HEK293 (cell line): Measurements from ENCODE around the gene COX6A2.

ENCODE experiments used
- CTCF ChIA-PET: fragments of 350-600 bp; formaldehyde crosslinking; extraction: SDS; loops from one replicate; lab custom pipeline; 2021; ENCODE audit warnings: antibody characterized with exemption; lab: Yijun Ruan, JAX
- POLR2A ChIA-PET: fragments of 300-600 bp; formaldehyde crosslinking; extraction: SDS; loops from one replicate; lab custom pipeline; 2020; ENCODE audit warnings: antibody characterized with exemption, inconsistent platforms; lab: Yijun Ruan, JAX
- H3K27ac ChIP-seq: fragments of 200-500 bp; sonication (Bioruptor generic); 2 replicates; pipeline ENCODE4 v1.5.1; 2014; ENCODE audit warnings: low read depth, low read length, control low read depth, inconsistent platforms; ENCODE audit errors: extremely low read depth
- H3K36me3 ChIP-seq, 2 experiments: fragments of 200-500 bp in 1 of 2; sonication (Bioruptor generic) in 1 of 2; 1 replicate in 1 of 2; 2 replicates in 1 of 2; pipeline ENCODE4 v1.5.1; 2014 to 2017; ENCODE audit warnings: inconsistent platforms in 2 of 2, low read length in 2 of 2; ENCODE audit not compliant: control insufficient read depth in 2 of 2, insufficient read depth in 1 of 2
- H3K4me1 ChIP-seq: fragments of 200-500 bp; sonication (Bioruptor generic); 2 replicates; pipeline ENCODE4 v1.5.1; 2014; ENCODE audit warnings: mild to moderate bottlenecking, low read length, inconsistent platforms; ENCODE audit not compliant: control insufficient read depth, insufficient read depth
- H3K4me3 ChIP-seq: 2 replicates; pipeline ENCODE4 v1.5.1; 2011; ENCODE audit warnings: low read depth, mild to moderate bottlenecking, control low read depth, low read length, moderate library complexity
- H3K9me3 ChIP-seq: fragments of 200-500 bp; sonication (Bioruptor generic); 2 replicates; pipeline ENCODE4 v1.5.1; 2014; ENCODE audit warnings: low read depth, low read length, inconsistent platforms; ENCODE audit not compliant: control insufficient read depth, insufficient read depth
- HOXD13 ChIP-seq: sonication (generic); formaldehyde crosslinking; IDR thresholded peaks from 2 replicates; pipeline ENCODE4 v1.8.0; 2022; ENCODE audit warnings: missing genetic modification reagents, borderline replicate concordance
- OSR2 ChIP-seq: fragments of 450-650 bp; formaldehyde crosslinking; IDR thresholded peaks from 2 replicates; pipeline ENCODE4 v1.5.1; 2016; ENCODE audit warnings: missing biosample characterization, missing genetic modification characterization
- PRDM1 ChIP-seq: fragments of 450-650 bp; formaldehyde crosslinking; IDR thresholded peaks from 2 replicates; pipeline ENCODE4; 2016; ENCODE audit warnings: missing biosample characterization, missing genetic modification characterization
- SETDB1 ChIP-seq: IDR thresholded peaks from one replicate; pipeline ENCODE4 v1.6.1; 2017; ENCODE audit warnings: mild to moderate bottlenecking, low read length, moderate library complexity, mixed read lengths; ENCODE audit not compliant: insufficient read length
- YY1 ChIP-seq: fragments of 450-650 bp; formaldehyde crosslinking; IDR thresholded peaks from 2 replicates; pipeline ENCODE4 v1.5.1; 2018; ENCODE audit warnings: missing biosample characterization, missing genetic modification characterization
- ZBTB21 ChIP-seq: fragments of 450-650 bp; formaldehyde crosslinking; IDR thresholded peaks from 2 replicates; pipeline ENCODE4 v1.5.1; 2017; ENCODE audit warnings: missing biosample characterization, missing genetic modification characterization
- ZFHX2 ChIP-seq: fragments of 450-650 bp; formaldehyde crosslinking; conservative IDR thresholded peaks from 2 replicates; pipeline ENCODE4 v1.5.1; 2016; ENCODE audit warnings: missing biosample characterization, missing genetic modification characterization
- ZFP3 ChIP-seq: fragments of 450-650 bp; formaldehyde crosslinking; IDR thresholded peaks from 2 replicates; pipeline ENCODE4 v1.5.1; 2016; ENCODE audit warnings: low read depth, missing biosample characterization, missing genetic modification characterization
- ZFP69B ChIP-seq: fragments of 450-650 bp; formaldehyde crosslinking; IDR thresholded peaks from 2 replicates; pipeline ENCODE4 v1.5.1; 2016; ENCODE audit warnings: missing biosample characterization, missing genetic modification characterization
- ZNF133 ChIP-seq: fragments of 450-650 bp; formaldehyde crosslinking; IDR thresholded peaks from 2 replicates; pipeline ENCODE4 v1.5.1; 2016; ENCODE audit warnings: missing biosample characterization, missing genetic modification characterization
- ZNF221 ChIP-seq: fragments of 450-650 bp; formaldehyde crosslinking; IDR thresholded peaks from 2 replicates; pipeline ENCODE4 v1.5.1; 2017; ENCODE audit warnings: missing biosample characterization, missing genetic modification characterization, borderline replicate concordance
- ZNF24 ChIP-seq: fragments of 450-650 bp; formaldehyde crosslinking; IDR thresholded peaks from 2 replicates; pipeline ENCODE4 v1.5.1; 2016; ENCODE audit warnings: missing biosample characterization, missing genetic modification characterization
- ZNF350 ChIP-seq: fragments of 450-650 bp; formaldehyde crosslinking; IDR thresholded peaks from 2 replicates; pipeline ENCODE4 v1.5.0; 2017; ENCODE audit warnings: missing biosample characterization, mild to moderate bottlenecking, missing genetic modification characterization
- ZNF354C ChIP-seq: fragments of 450-650 bp; formaldehyde crosslinking; IDR thresholded peaks from 2 replicates; pipeline ENCODE4 v1.5.1; 2016; ENCODE audit warnings: missing biosample characterization, missing genetic modification characterization, low read depth, borderline replicate concordance
- ZNF433 ChIP-seq: fragments of 450-650 bp; formaldehyde crosslinking; IDR thresholded peaks from 2 replicates; pipeline ENCODE4 v1.5.1; 2016; ENCODE audit warnings: missing biosample characterization, missing genetic modification characterization, low read depth
- ZNF510 ChIP-seq: fragments of 450-650 bp; formaldehyde crosslinking; IDR thresholded peaks from 2 replicates; pipeline ENCODE4 v1.5.1; 2018; ENCODE audit warnings: mild to moderate bottlenecking, missing genetic modification characterization, missing biosample characterization; ENCODE audit not compliant: insufficient replicate concordance
- ZNF561 ChIP-seq: fragments of 450-650 bp; IDR thresholded peaks from 2 replicates; pipeline ENCODE4 v1.5.1; 2018; ENCODE audit warnings: missing biosample characterization, missing genetic modification characterization, borderline replicate concordance
- ZNF600 ChIP-seq: fragments of 450-650 bp; formaldehyde crosslinking; IDR thresholded peaks from 2 replicates; pipeline ENCODE4 v1.5.1; 2016; ENCODE audit warnings: missing biosample characterization, missing genetic modification characterization
- ZNF621 ChIP-seq: fragments of 450-650 bp; formaldehyde crosslinking; IDR thresholded peaks from 2 replicates; pipeline ENCODE4 v1.5.1; 2017; ENCODE audit warnings: missing biosample characterization, missing genetic modification characterization
- ZNF660 ChIP-seq: fragments of 450-650 bp; IDR thresholded peaks from 2 replicates; pipeline ENCODE4 v1.5.1; 2018; ENCODE audit warnings: missing biosample characterization, mild to moderate bottlenecking, missing genetic modification characterization
- ZNF785 ChIP-seq: fragments of 450-650 bp; formaldehyde crosslinking; IDR thresholded peaks from 2 replicates; pipeline ENCODE4 v1.5.1; 2016; ENCODE audit warnings: missing biosample characterization, missing genetic modification characterization
- ZNF843 ChIP-seq: fragments of 450-650 bp; formaldehyde crosslinking; IDR thresholded peaks from 2 replicates; pipeline ENCODE4 v1.5.1; 2016; ENCODE audit warnings: missing biosample characterization, missing genetic modification characterization
- TF ChIP-seq, protein P1 (sequence below): fragments of 450-650 bp; formaldehyde crosslinking; IDR thresholded peaks from 2 replicates; pipeline ENCODE4 v1.5.1; 2016; ENCODE audit warnings: missing biosample characterization, missing genetic modification characterization, borderline replicate concordance
- TF ChIP-seq, protein P2 (sequence below): fragments of 450-650 bp; IDR thresholded peaks from 2 replicates; pipeline ENCODE4 v1.5.1; 2018; ENCODE audit warnings: missing biosample characterization, missing genetic modification characterization
- TF ChIP-seq, protein P3 (sequence below): fragments of 450-650 bp; formaldehyde crosslinking; IDR thresholded peaks from 2 replicates; pipeline ENCODE4 v1.5.1; 2016; ENCODE audit warnings: missing biosample characterization, missing genetic modification characterization
- TF ChIP-seq, protein P4 (sequence below): fragments of 450-650 bp; formaldehyde crosslinking; IDR thresholded peaks from 2 replicates; pipeline ENCODE4; 2016; ENCODE audit warnings: missing biosample characterization, missing genetic modification characterization
- TF ChIP-seq, protein P5 (sequence below): fragments of 450-650 bp; formaldehyde crosslinking; IDR thresholded peaks from 2 replicates; pipeline ENCODE4 v1.5.1; 2016; ENCODE audit warnings: missing biosample characterization, missing genetic modification characterization

The COX6A2 gene

DNA sequence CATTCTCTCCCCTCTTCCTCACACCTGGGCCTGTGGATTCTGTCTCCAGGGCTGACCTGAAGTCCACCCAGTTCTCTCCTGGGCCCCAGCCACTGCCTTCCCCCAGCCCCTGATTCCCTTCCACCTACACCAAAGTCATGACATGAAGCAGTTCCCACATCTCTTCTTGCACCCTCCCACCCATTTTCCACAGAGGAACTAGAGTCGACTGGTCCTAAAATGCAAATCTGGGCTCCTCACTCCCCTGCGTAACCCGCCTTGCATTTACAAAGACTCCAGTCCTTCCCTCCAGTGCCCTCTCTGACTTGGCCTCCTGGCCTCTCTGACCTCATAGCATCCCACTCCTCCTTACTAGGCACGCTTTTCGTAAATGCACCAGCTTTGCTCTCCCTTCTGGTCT lies 14.8 kb downstream of the COX6A2 start (continued):
- TF ChIP-seq, protein P1, sequence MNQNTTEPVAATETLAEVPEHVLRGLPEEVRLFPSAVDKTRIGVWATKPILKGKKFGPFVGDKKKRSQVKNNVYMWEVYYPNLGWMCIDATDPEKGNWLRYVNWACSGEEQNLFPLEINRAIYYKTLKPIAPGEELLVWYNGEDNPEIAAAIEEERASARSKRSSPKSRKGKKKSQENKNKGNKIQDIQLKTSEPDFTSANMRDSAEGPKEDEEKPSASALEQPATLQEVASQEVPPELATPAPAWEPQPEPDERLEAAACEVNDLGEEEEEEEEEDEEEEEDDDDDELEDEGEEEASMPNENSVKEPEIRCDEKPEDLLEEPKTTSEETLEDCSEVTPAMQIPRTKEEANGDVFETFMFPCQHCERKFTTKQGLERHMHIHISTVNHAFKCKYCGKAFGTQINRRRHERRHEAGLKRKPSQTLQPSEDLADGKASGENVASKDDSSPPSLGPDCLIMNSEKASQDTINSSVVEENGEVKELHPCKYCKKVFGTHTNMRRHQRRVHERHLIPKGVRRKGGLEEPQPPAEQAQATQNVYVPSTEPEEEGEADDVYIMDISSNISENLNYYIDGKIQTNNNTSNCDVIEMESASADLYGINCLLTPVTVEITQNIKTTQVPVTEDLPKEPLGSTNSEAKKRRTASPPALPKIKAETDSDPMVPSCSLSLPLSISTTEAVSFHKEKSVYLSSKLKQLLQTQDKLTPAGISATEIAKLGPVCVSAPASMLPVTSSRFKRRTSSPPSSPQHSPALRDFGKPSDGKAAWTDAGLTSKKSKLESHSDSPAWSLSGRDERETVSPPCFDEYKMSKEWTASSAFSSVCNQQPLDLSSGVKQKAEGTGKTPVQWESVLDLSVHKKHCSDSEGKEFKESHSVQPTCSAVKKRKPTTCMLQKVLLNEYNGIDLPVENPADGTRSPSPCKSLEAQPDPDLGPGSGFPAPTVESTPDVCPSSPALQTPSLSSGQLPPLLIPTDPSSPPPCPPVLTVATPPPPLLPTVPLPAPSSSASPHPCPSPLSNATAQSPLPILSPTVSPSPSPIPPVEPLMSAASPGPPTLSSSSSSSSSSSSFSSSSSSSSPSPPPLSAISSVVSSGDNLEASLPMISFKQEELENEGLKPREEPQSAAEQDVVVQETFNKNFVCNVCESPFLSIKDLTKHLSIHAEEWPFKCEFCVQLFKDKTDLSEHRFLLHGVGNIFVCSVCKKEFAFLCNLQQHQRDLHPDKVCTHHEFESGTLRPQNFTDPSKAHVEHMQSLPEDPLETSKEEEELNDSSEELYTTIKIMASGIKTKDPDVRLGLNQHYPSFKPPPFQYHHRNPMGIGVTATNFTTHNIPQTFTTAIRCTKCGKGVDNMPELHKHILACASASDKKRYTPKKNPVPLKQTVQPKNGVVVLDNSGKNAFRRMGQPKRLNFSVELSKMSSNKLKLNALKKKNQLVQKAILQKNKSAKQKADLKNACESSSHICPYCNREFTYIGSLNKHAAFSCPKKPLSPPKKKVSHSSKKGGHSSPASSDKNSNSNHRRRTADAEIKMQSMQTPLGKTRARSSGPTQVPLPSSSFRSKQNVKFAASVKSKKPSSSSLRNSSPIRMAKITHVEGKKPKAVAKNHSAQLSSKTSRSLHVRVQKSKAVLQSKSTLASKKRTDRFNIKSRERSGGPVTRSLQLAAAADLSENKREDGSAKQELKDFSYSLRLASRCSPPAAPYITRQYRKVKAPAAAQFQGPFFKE (tag by site-specific recombination) = no peak
- TF ChIP-seq ZNF621 (tag by site-specific recombination) (no peak), HOXD13 (CRISPR knock-in tag) (no peak), ZNF221 (tag by site-specific recombination) (no peak), ZFP3 (tag by site-specific recombination) (no peak), YY1 (tag by site-specific recombination) (no peak), ZNF843 (tag by site-specific recombination) (no peak), ZNF785 (tag by site-specific recombination) (no peak), ZNF510 (tag by site-specific recombination) (no peak), ZFHX2 (tag by site-specific recombination) (no peak), ZNF561 (tag by site-specific recombination) (no peak), PRDM1 (no peak), ZNF133 (tag by site-specific recombination) (no peak), ZNF24 (tag by site-specific recombination) (no peak)
- TF ChIP-seq, protein P2, sequence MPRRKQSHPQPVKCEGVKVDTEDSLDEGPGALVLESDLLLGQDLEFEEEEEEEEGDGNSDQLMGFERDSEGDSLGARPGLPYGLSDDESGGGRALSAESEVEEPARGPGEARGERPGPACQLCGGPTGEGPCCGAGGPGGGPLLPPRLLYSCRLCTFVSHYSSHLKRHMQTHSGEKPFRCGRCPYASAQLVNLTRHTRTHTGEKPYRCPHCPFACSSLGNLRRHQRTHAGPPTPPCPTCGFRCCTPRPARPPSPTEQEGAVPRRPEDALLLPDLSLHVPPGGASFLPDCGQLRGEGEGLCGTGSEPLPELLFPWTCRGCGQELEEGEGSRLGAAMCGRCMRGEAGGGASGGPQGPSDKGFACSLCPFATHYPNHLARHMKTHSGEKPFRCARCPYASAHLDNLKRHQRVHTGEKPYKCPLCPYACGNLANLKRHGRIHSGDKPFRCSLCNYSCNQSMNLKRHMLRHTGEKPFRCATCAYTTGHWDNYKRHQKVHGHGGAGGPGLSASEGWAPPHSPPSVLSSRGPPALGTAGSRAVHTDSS (tag by site-specific recombination) = no peak

DNA sequence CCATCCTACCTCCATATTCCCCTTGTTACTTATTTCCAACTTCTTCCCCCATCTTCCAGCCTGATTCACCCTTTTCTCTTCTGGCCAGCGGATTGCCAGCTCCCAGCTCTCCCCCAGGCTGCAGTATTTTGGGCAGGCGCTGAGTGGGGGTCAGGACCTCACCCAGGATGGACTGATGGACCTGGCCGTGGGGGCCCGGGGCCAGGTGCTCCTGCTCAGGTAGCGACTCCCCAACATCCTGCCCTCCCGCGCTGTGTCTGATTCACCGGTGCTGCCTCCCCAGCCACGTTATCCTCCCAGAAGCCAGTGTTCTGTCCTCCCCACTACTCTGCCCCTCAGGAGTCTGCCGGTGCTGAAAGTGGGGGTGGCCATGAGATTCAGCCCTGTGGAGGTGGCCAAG lies 15.4 kb downstream of the COX6A2 start:
- H3K4me3 ChIP-seq = no peak overlapping the region
- no peaks in the 10 kb centered on the region for H3K36me3 ChIP-seq
- ChIA-PET CTCF (interaction anchor here (0.6 kb wide), 1 partner anchor 1374 kb away, joined by 4 read pairs; no protein-coding TSS in a partner anchor), POLR2A (no interaction called here)
- H3K9me3 ChIP-seq = no peaks in the 10 kb centered on the region
- no peaks in the 10 kb centered on the region for H3K4me1 ChIP-seq
- no peak overlapping the region for H3K27ac ChIP-seq
- TF ChIP-seq ZNF660 (tag by site-specific recombination) = no peak
- no peak for TF ChIP-seq ZFP69B (tag by site-specific recombination)
- no peak for TF ChIP-seq ZNF433 (tag by site-specific recombination)
- no peak for TF ChIP-seq ZNF354C
- TF ChIP-seq, protein P3, sequence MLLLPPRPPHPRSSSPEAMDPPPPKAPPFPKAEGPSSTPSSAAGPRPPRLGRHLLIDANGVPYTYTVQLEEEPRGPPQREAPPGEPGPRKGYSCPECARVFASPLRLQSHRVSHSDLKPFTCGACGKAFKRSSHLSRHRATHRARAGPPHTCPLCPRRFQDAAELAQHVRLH (tag by site-specific recombination) = no peak
- TF ChIP-seq, protein P4, sequence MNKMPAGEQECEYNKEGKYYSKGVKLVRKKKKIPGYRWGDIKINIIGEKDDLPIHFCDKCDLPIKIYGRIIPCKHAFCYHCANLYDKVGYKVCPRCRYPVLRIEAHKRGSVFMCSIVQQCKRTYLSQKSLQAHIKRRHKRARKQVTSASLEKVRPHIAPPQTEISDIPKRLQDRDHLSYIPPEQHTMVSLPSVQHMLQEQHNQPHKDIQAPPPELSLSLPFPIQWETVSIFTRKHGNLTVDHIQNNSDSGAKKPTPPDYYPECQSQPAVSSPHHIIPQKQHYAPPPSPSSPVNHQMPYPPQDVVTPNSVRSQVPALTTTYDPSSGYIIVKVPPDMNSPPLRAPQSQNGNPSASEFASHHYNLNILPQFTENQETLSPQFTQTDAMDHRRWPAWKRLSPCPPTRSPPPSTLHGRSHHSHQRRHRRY = no peak
- TF ChIP-seq OSR2 (tag by site-specific recombination) = no peak
- TF ChIP-seq ZNF600 (tag by site-specific recombination) = no peak
- TF ChIP-seq, protein P5, sequence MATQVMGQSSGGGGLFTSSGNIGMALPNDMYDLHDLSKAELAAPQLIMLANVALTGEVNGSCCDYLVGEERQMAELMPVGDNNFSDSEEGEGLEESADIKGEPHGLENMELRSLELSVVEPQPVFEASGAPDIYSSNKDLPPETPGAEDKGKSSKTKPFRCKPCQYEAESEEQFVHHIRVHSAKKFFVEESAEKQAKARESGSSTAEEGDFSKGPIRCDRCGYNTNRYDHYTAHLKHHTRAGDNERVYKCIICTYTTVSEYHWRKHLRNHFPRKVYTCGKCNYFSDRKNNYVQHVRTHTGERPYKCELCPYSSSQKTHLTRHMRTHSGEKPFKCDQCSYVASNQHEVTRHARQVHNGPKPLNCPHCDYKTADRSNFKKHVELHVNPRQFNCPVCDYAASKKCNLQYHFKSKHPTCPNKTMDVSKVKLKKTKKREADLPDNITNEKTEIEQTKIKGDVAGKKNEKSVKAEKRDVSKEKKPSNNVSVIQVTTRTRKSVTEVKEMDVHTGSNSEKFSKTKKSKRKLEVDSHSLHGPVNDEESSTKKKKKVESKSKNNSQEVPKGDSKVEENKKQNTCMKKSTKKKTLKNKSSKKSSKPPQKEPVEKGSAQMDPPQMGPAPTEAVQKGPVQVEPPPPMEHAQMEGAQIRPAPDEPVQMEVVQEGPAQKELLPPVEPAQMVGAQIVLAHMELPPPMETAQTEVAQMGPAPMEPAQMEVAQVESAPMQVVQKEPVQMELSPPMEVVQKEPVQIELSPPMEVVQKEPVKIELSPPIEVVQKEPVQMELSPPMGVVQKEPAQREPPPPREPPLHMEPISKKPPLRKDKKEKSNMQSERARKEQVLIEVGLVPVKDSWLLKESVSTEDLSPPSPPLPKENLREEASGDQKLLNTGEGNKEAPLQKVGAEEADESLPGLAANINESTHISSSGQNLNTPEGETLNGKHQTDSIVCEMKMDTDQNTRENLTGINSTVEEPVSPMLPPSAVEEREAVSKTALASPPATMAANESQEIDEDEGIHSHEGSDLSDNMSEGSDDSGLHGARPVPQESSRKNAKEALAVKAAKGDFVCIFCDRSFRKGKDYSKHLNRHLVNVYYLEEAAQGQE (tag by site-specific recombination) = no peak
- TF ChIP-seq SETDB1 = no peak
- no peak for TF ChIP-seq ZNF350 (tag by site-specific recombination)
- no peak for TF ChIP-seq ZNF785 (tag by site-specific recombination)
- no peak for TF ChIP-seq ZBTB21 (tag by site-specific recombination)
